Caco-2 (cell line): ENCODE results near the gene CACUL1. TPM values are rescaled to one million over a fixed set of nuclear protein-coding genes. Genes with fewer than 3 reads are reported as not detected.
A peak's percentile ranks its signal among the peaks of the same experiment; 100 is the strongest.

Experiments used
- BruUV-seq: library from RNA; stranded (reverse); fragments of 400-500 nt; replicated peaks from 2 replicates; lab custom pipeline; 2021; lab: Mats Ljungman, UMichigan
- CTCF ChIA-PET: fragments of 300-600 bp; sonication (Branson Sonifier 250); formaldehyde crosslinking; loops from one replicate; lab custom pipeline; 2022; ENCODE audit warnings: antibody characterized with exemption; lab: Charles Lee
- POLR2A ChIA-PET: fragments of 300-600 bp; sonication (Branson Sonifier 250); formaldehyde crosslinking; loops from one replicate; lab custom pipeline; 2022; ENCODE audit warnings: antibody characterized with exemption; lab: Charles Lee
- DNase-seq, 2 experiments: peaks; one replicate each; pipeline versions ENCODE4 v3.0.0 to v3.0.0-alpha.2; 2020 to 2022
- H3K27me3 ChIP-seq: replicated peaks from 2 replicates; pipeline ENCODE4 v1.6.0; 2011; ENCODE audit warnings: low read length; ENCODE audit not compliant: control insufficient read depth, insufficient read depth
- H3K36me3 ChIP-seq: 2 replicates; pipeline ENCODE4 v1.5.1; 2011; ENCODE audit warnings: low read length; ENCODE audit not compliant: control insufficient read depth, insufficient read depth
- H3K4me1 ChIP-seq: fragments of 250-450 bp; sonication (Bioruptor Pico); 2 replicates; pipeline ENCODE4 v1.5.1; 2020; ENCODE audit warnings: mild to moderate bottlenecking
- H3K4me3 ChIP-seq: 2 replicates; pipeline ENCODE4 v1.5.1; 2011; ENCODE audit warnings: low read depth, mild to moderate bottlenecking, control low read depth, low read length
- H3K9me3 ChIP-seq: fragments of 250-450 bp; sonication (Bioruptor Pico); 2 replicates; pipeline ENCODE4 v1.5.1; 2020; ENCODE audit warnings: mild to moderate bottlenecking, moderate library complexity
- H3K27ac Mint-ChIP-seq: one replicate; pipeline ENCODE4 v1.8.0; 2022; ENCODE audit warnings: mixed read lengths; ENCODE audit not compliant: unreplicated experiment
- H3K27me3 Mint-ChIP-seq: one replicate; pipeline ENCODE4 v1.8.0; 2022; ENCODE audit warnings: mixed read lengths; ENCODE audit not compliant: insufficient read depth, unreplicated experiment
- H3K36me3 Mint-ChIP-seq: one replicate; pipeline ENCODE4 v1.8.0; 2022; ENCODE audit warnings: mild to moderate bottlenecking, mixed read lengths; ENCODE audit not compliant: insufficient read depth, unreplicated experiment
- H3K4me1 Mint-ChIP-seq: one replicate; pipeline ENCODE4 v1.8.0; 2022; ENCODE audit warnings: low read depth, mixed read lengths; ENCODE audit not compliant: unreplicated experiment
- H3K4me3 Mint-ChIP-seq: one replicate; pipeline ENCODE4 v1.8.0; 2022; ENCODE audit warnings: mild to moderate bottlenecking, moderate library complexity, mixed read lengths; ENCODE audit not compliant: unreplicated experiment
- H3K9me3 Mint-ChIP-seq: one replicate; pipeline ENCODE4 v1.8.0; 2022; ENCODE audit warnings: mixed read lengths; ENCODE audit not compliant: unreplicated experiment
- intact Hi-C: fragments of 100-400 bp; cut with micrococcal nuclease; formaldehyde crosslinking; loops from one replicate; pipeline ENCODE4 v1.10.0; 2022; ENCODE audit not compliant: unreplicated experiment
- total RNA-seq: library from RNA; stranded (reverse); gene quantifications from 2 replicates; pipeline ENCODE4 v1.2.3, GENCODE V29; 2022
- TF ChIP-seq, protein P1 (sequence below), 2 experiments: fragments of 200-600 bp in 1 of 2; IDR thresholded peaks; 1 replicate in 1 of 2; 2 replicates in 1 of 2; pipeline versions ENCODE4 v1.5.1 to v1.8.0; 2011 to 2022; ENCODE audit warnings: antibody characterized with exemption in 1 of 2, control low read depth in 1 of 2, inconsistent platforms in 1 of 2, low read depth in 1 of 2, low read length in 1 of 2, mild to moderate bottlenecking in 1 of 2, moderate library complexity in 1 of 2; ENCODE audit not compliant: insufficient read depth in 1 of 2, severe bottlenecking in 1 of 2, unreplicated experiment in 1 of 2

CACUL1 gene
- total RNA-seq, 1 experiment from 2014 or later = 39.2 TPM

DNA sequence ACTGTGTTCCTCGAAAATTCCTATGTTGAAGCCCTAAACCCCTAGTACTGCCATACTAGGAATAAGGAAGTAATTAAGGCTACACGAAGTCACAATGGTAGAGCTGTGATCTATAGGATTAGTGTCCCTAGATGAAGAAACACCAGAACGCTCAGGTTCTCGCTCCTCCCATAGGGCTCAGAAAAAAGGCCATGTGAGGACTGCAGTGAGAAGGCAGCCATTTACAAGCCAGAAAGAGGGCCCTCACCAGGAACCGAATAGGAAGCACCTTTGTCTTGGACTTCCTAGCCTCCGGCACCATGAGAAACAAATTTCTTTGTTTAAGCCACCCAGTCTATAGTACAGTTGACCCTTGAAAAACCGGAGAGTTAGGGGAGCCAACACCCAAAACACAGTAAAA is 46.2 kb downstream of the CACUL1 start:
- no peaks in the 10 kb centered on the region for H3K9me3 ChIP-seq
- intact Hi-C loops = no loop called here
- BruUV-seq = no TSS peak
- Mint-ChIP-seq H3K27me3 (no peaks in the 10 kb centered on the region), H3K4me1 (no peaks in the 10 kb centered on the region), H3K27ac (no peak overlapping the region), H3K4me3 (no peak overlapping the region), H3K36me3 (peaks cover 5% of the 10 kb centered on the region), H3K9me3 (no peaks in the 10 kb centered on the region)
- ChIA-PET POLR2A (no interaction called here), CTCF (no interaction called here)
- no peaks in the 10 kb centered on the region for H3K27me3 ChIP-seq
- H3K4me1 ChIP-seq = no peaks in the 10 kb centered on the region
- TF ChIP-seq, protein P1, sequence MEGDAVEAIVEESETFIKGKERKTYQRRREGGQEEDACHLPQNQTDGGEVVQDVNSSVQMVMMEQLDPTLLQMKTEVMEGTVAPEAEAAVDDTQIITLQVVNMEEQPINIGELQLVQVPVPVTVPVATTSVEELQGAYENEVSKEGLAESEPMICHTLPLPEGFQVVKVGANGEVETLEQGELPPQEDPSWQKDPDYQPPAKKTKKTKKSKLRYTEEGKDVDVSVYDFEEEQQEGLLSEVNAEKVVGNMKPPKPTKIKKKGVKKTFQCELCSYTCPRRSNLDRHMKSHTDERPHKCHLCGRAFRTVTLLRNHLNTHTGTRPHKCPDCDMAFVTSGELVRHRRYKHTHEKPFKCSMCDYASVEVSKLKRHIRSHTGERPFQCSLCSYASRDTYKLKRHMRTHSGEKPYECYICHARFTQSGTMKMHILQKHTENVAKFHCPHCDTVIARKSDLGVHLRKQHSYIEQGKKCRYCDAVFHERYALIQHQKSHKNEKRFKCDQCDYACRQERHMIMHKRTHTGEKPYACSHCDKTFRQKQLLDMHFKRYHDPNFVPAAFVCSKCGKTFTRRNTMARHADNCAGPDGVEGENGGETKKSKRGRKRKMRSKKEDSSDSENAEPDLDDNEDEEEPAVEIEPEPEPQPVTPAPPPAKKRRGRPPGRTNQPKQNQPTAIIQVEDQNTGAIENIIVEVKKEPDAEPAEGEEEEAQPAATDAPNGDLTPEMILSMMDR (IDR thresholded peaks at IDR 0.05; ENCODE audit: insufficient read depth in 1 of 2, low read depth in 1 of 2, low read length in 1 of 2, severe bottlenecking in 1 of 2, unreplicated experiment in 1 of 2) = no peak
- no peak for DNase-seq
- H3K36me3 ChIP-seq = no peaks in the 10 kb centered on the region
- no peak overlapping the region for H3K4me3 ChIP-seq

DNA sequence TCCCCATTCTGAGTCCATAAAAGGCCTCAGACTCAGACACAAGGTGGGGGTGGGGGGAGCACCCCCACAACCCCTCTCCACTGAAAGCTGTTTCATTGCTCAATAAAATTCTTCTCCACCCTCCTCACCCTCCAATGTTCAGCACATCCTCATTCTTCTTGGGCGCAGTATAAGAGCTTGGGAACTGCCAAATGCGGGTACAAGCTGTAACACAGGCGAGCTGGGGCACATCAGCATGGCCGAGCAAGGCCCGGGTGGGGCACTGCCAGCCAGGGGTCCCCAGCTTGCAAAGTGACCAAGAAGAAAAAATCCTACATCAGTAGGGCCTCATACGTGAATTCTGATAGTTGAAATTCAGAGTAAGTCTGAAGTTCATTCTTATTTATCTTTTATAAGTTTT is 50.1 kb downstream of the CACUL1 start:
- H3K4me1 ChIP-seq = no peaks in the 10 kb centered on the region
- Mint-ChIP-seq H3K36me3 (peaks cover 13% of the 10 kb centered on the region), H3K4me1 (no peaks in the 10 kb centered on the region), H3K9me3 (no peaks in the 10 kb centered on the region), H3K4me3 (no peak overlapping the region), H3K27ac (peak overlapping the region; percentile 22), H3K27me3 (no peaks in the 10 kb centered on the region)
- TF ChIP-seq, protein P1 (IDR thresholded peaks at IDR 0.05; ENCODE audit: insufficient read depth in 1 of 2, low read depth in 1 of 2, low read length in 1 of 2, severe bottlenecking in 1 of 2, unreplicated experiment in 1 of 2) = no peak
- H3K9me3 ChIP-seq = no peaks in the 10 kb centered on the region
- CTCF ChIA-PET = no interaction called here
- no peak for DNase-seq
- BruUV-seq = no TSS peak
- intact Hi-C loops = no loop called here
- H3K27me3 ChIP-seq = no peaks in the 10 kb centered on the region
- POLR2A ChIA-PET = no interaction called here
- no peak overlapping the region for H3K4me3 ChIP-seq
- H3K36me3 ChIP-seq = no peaks in the 10 kb centered on the region

DNA sequence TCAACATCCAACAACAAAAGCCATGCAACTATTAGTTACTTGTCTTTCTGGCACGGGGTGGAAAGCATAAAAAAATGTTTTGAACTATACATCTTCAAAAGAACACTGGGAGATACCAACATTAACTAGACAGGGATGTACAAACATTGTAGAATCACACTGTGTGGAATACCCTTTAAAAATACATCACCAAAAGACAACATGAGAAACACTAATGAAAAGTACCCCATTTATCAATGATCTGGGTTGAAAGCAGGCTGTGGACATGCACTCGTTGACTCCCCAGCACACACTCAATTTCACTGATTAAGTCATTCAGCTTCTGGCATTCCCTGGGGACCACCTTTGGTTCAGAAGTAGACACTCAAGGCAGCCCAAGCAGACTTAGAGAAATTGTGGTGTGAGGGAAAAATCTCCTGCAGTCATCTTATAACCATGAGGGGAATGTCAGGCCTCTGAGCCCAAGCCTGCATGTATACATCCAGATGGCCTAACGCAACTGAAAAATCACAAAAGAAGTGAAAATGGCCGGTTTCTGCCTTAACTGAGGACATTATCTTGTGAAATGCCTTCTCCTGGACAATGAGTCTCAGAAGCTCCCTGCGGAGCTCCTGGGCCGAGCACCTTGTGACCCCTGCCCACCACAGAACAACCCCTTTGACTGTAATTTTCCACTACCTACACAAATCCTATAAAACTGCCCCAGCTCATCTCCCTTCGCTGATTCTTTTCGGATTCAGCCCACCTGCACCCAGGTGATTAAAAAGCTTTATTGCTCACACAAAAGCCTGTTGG is 53.0 kb downstream of the CACUL1 start:
- Mint-ChIP-seq H3K4me1 (no peaks in the 10 kb centered on the region), H3K27me3 (no peaks in the 10 kb centered on the region), H3K36me3 (peaks cover 22% of the 10 kb centered on the region), H3K4me3 (no peak overlapping the region), H3K9me3 (no peaks in the 10 kb centered on the region), H3K27ac (no peak overlapping the region)
- intact Hi-C loops = no loop called here
- BruUV-seq = no TSS peak
- Histone ChIP-seq H3K4me3 (no peak overlapping the region), H3K9me3 (no peaks in the 10 kb centered on the region), H3K27me3 (no peaks in the 10 kb centered on the region), H3K4me1 (no peaks in the 10 kb centered on the region), H3K36me3 (no peaks in the 10 kb centered on the region)
- no peak for DNase-seq
- POLR2A ChIA-PET = no interaction called here
- TF ChIP-seq, protein P1 (IDR thresholded peaks at IDR 0.05; ENCODE audit: insufficient read depth in 1 of 2, low read depth in 1 of 2, low read length in 1 of 2, severe bottlenecking in 1 of 2, unreplicated experiment in 1 of 2) = no peak
- CTCF ChIA-PET = no interaction called here
